Thoracic aorta (tissue), 2 donors: Measurements from ENCODE around the gene GNAS-AS1. TPM values are rescaled to one million over a fixed set of nuclear protein-coding genes. Genes with fewer than 3 reads are reported as not detected.

Experiments
- ATAC-seq: fragments of 150-250 bp; one replicate; pipeline ENCODE4 v1.8.0; 2017; ENCODE audit warnings: low read depth; ENCODE audit not compliant: insufficient number of reproducible peaks, low FRiP score
- DNase-seq: peaks from one replicate; pipeline ENCODE4 v3.0.0-alpha.2; 2020; ENCODE audit warnings: low spot score
- H3K27ac ChIP-seq, 2 donors: fragments of 200-600 bp; sonication (generic); 1 replicate in 1 of 2; 2 replicates in 1 of 2; pipeline ENCODE4 v1.5.1; 2016; ENCODE audit warnings: mild to moderate bottlenecking in 2 of 2, moderate library complexity in 2 of 2
- H3K27me3 ChIP-seq: fragments of 200-600 bp; sonication (generic); replicated peaks from 2 replicates; pipeline ENCODE4 v1.6.0; 2016; ENCODE audit warnings: mild to moderate bottlenecking; ENCODE audit not compliant: insufficient read depth
- H3K36me3 ChIP-seq: fragments of 200-600 bp; sonication (generic); one replicate; pipeline ENCODE4 v1.5.1; 2016
- H3K4me1 ChIP-seq, 2 donors: fragments of 200-600 bp; sonication (generic); 1 replicate in 1 of 2; 2 replicates in 1 of 2; pipeline versions ENCODE4 v1.5.1 to v1.6.0; 2016; ENCODE audit warnings: low read depth in 2 of 2, mild to moderate bottlenecking in 1 of 2; ENCODE audit not compliant: control insufficient read depth in 1 of 2
- H3K4me3 ChIP-seq: fragments of 200-600 bp; sonication (generic); 2 replicates; pipeline ENCODE4 v1.5.1; 2016; ENCODE audit warnings: mild to moderate bottlenecking
- H3K9me3 ChIP-seq: fragments of 200-600 bp; sonication (generic); 2 replicates; pipeline ENCODE4 v1.5.1; 2016
- total RNA-seq, 2 donors: library from RNA; depleted of rRNA; stranded (reverse); fragments of >200 nt; gene quantifications; one replicate each; pipeline versions ENCODE4 v1.1.0 to v1.2.3, GENCODE V29; 2016
- TF ChIP-seq, protein P1 (sequence below): fragments of 200-600 bp; sonication (generic); IDR thresholded peaks from one replicate; pipeline ENCODE4 v1.5.1; 2019; ENCODE audit warnings: antibody characterized with exemption

The GNAS-AS1 gene
- total RNA-seq, 2 donors from 2014 or later, result 0.21 to 0.81 TPM

DNA sequence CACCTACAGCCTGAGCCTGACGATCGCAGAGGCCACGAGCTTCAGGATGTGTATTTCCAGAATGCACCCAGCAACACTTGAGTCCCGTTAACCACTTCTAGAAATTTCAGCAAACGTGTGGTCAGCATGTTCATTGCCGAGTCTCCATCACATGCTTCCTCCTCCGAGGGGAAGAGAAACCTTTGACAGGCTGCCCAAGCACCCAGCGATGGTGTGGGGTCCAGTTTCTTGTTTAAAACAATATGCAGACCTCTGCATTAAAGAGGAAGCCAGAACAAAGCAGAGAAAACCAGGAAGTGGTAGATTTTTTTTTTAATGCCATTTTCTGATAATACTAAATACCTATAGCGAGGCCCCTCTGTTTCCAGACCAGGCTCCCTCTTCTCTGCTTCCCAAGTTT lies 71.9 kb downstream of the GNAS-AS1 start:
- Histone ChIP-seq H3K4me3 (no peak overlapping the region), H3K36me3 (no peaks in the 10 kb centered on the region), H3K9me3 (no peaks in the 10 kb centered on the region), H3K27ac (no peak overlapping the region), H3K4me1 (no peaks in the 10 kb centered on the region), H3K27me3 (no peaks in the 10 kb centered on the region)
- TF ChIP-seq, protein P1, sequence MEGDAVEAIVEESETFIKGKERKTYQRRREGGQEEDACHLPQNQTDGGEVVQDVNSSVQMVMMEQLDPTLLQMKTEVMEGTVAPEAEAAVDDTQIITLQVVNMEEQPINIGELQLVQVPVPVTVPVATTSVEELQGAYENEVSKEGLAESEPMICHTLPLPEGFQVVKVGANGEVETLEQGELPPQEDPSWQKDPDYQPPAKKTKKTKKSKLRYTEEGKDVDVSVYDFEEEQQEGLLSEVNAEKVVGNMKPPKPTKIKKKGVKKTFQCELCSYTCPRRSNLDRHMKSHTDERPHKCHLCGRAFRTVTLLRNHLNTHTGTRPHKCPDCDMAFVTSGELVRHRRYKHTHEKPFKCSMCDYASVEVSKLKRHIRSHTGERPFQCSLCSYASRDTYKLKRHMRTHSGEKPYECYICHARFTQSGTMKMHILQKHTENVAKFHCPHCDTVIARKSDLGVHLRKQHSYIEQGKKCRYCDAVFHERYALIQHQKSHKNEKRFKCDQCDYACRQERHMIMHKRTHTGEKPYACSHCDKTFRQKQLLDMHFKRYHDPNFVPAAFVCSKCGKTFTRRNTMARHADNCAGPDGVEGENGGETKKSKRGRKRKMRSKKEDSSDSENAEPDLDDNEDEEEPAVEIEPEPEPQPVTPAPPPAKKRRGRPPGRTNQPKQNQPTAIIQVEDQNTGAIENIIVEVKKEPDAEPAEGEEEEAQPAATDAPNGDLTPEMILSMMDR, result no peak
- ATAC-seq (no peak), DNase-seq (no peak)

DNA sequence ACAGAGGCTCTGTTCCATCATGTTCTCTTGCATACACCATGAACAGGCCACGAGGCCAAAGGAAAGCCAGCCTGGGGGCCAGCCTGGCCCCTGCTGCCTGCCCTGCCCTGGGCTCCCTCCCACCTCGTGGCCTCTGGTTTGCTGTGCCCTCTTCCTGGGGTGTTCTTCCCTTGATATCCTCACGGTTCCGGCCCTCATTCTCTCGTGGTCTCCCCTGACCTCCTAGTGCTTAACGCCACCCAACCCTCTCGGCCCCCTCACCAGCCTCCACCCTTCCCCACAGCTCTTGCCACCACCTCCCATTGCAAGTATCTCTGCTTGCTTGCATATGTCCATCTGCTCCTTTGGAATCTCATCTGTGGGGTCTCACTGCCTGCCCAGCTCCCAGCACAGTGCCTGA lies 73.0 kb downstream of the GNAS-AS1 start:
- no peaks in the 10 kb centered on the region for H3K36me3 ChIP-seq
- H3K9me3 ChIP-seq, result no peaks in the 10 kb centered on the region
- H3K4me1 ChIP-seq, result no peaks in the 10 kb centered on the region
- no peak overlapping the region for H3K4me3 ChIP-seq
- no peak for DNase-seq
- H3K27me3 ChIP-seq, result no peaks in the 10 kb centered on the region
- ATAC-seq, result no peak
- TF ChIP-seq, protein P1, result no peak
- H3K27ac ChIP-seq, result no peak overlapping the region

DNA sequence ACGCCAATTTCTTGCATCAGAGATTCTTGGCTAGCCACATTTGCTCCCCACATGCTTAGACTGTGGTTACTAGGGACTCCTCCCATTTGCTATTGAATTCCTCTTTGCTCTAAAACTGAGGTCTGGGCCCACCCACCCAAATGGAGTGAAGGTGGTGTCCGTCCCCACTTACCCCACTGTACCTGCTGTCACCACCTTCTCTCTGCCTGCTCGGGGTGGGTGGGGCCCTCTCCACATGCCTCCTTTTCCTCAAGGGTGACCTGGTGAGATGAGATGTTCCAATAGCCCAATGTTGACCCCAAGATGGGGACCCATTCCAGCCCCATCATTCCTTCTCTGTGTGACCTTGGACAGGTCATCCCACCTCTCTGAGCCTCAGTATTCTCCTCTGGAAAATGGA lies 74.6 kb downstream of the GNAS-AS1 start:
- TF ChIP-seq, protein P1, result no peak
- Histone ChIP-seq H3K9me3 (no peaks in the 10 kb centered on the region), H3K4me1 (no peaks in the 10 kb centered on the region), H3K4me3 (no peak overlapping the region), H3K36me3 (no peaks in the 10 kb centered on the region), H3K27me3 (no peaks in the 10 kb centered on the region), H3K27ac (no peak overlapping the region)
- no peak for ATAC-seq
- DNase-seq, result no peak

DNA sequence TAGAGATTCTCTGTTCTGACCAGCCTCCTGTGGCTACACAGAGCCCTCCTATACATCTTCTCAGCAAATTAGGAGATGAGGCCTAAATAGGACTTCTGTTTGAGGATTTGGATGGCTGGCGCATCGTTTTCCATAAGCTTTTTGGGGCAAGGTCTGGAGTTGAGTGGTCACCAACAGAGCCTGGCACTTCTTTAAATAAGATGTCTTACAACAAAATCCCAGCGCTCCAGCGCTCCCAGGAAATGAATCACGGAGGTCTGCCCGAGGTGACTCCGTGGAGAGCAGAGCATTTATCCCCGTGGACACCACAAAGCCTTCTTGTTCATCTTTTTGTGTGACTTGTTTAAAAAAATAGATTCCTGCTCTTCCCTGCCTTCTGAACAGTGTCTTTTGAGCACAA lies 75.3 kb downstream of the GNAS-AS1 start:
- Histone ChIP-seq H3K4me1 (no peaks in the 10 kb centered on the region), H3K36me3 (no peaks in the 10 kb centered on the region), H3K27ac (no peak overlapping the region), H3K4me3 (no peak overlapping the region), H3K9me3 (no peaks in the 10 kb centered on the region), H3K27me3 (no peaks in the 10 kb centered on the region)
- TF ChIP-seq, protein P1, result no peak
- no peak for ATAC-seq
- DNase-seq, result no peak

DNA sequence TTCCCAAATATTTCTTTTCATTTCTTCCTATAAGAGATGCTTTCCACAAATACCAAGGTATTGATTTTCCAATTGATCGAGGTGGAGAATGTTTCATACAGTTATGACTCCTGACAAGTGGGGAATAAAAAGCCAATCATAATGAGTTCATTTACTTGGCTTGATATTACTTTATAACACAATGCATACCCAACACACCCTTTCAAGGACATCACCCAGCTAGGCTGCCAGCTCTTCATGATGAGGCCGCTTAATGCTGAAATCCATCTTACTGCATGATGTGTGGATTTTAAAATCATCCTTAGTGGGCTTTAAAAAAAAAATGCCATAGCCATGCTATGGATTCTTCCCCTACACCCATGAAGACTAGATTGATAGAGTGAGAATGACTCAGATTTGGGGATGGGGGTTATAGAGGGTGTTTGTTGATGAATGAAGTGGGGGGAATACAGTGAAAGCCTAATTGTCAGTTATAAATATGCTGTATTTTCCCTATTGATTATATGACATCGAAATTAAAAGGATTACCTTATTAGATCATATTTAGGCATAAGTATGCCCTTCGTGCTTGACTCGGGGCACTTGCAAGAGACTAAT lies 75.9 kb downstream of the GNAS-AS1 start:
- Histone ChIP-seq H3K9me3 (no peaks in the 10 kb centered on the region), H3K4me1 (no peaks in the 10 kb centered on the region), H3K27ac (no peak overlapping the region), H3K36me3 (no peaks in the 10 kb centered on the region), H3K4me3 (no peak overlapping the region), H3K27me3 (no peaks in the 10 kb centered on the region)
- ATAC-seq, result no peak
- TF ChIP-seq, protein P1, result no peak
- no peak for DNase-seq
